GM18502 (cell line): Measurements from ENCODE around the gene OSBPL8.
"Not testable (repeated sequence)": the region's sequence is repeated elsewhere in the genome, so short reads cannot be mapped to it uniquely, and the experiment has no call there.

ENCODE experiments used
- ATAC-seq: cut with Tn5 transposase; IDR thresholded peaks from one replicate; pipeline ENCODE4 v1.9.1; 2021; ENCODE audit warnings: mild to moderate bottlenecking; ENCODE audit not compliant: unreplicated experiment, poor library complexity

Gene OSBPL8

GRCh38 chr12:76530516-76530915, 29.1 kb downstream of the OSBPL8 start:
- no peak for ATAC-seq

GRCh38 chr12:76529226-76529918, 30.2 kb downstream of the OSBPL8 start:
- no peak for ATAC-seq

GRCh38 chr12:76523408-76523807, 36.2 kb downstream of the OSBPL8 start:
- ATAC-seq = no peak

- no peak for ATAC-seq
These were observed 39.2 kb downstream of the OSBPL8 start for GRCh38 chr12:76520348-76520747.

- ATAC-seq = peak; percentile 79
These were observed 40.0 kb downstream of the OSBPL8 start for GRCh38 chr12:76519538-76519937.

GRCh38 chr12:76518699-76519098, 40.9 kb downstream of the OSBPL8 start:
- ATAC-seq = no peak

- no peak for ATAC-seq
These were observed 44.3 kb downstream of the OSBPL8 start for GRCh38 chr12:76515271-76515670.

- peak; percentile 84 for ATAC-seq
These were observed 48.4 kb downstream of the OSBPL8 start for GRCh38 chr12:76511116-76511716.

GRCh38 chr12:76508128-76508980, 51.2 kb downstream of the OSBPL8 start:
- no peak for ATAC-seq

- ATAC-seq = no peak
These were observed 53.4 kb downstream of the OSBPL8 start for GRCh38 chr12:76506149-76506548.

- ATAC-seq = no peak
These were observed 54.5 kb downstream of the OSBPL8 start for GRCh38 chr12:76505050-76505449.

- no peak for ATAC-seq
These were observed 55.0 kb downstream of the OSBPL8 start for GRCh38 chr12:76504606-76505005.

- no peak for ATAC-seq
These were observed 55.6 kb downstream of the OSBPL8 start for GRCh38 chr12:76503957-76504356.

GRCh38 chr12:76501390-76501789, 58.2 kb downstream of the OSBPL8 start:
- no peak for ATAC-seq

GRCh38 chr12:76499136-76499535, 60.4 kb downstream of the OSBPL8 start:
- not testable (repeated sequence) for ATAC-seq

- no peak for ATAC-seq
These were observed 64.0 kb downstream of the OSBPL8 start for GRCh38 chr12:76495556-76495955.

- no peak for ATAC-seq
These were observed 68.3 kb downstream of the OSBPL8 start for GRCh38 chr12:76491292-76491691.

GRCh38 chr12:76490763-76491162, 68.8 kb downstream of the OSBPL8 start:
- no peak for ATAC-seq

- ATAC-seq = no peak
These were observed 69.8 kb downstream of the OSBPL8 start for GRCh38 chr12:76489737-76490136.

GRCh38 chr12:76486011-76486410, 73.6 kb downstream of the OSBPL8 start:
- no peak for ATAC-seq

GRCh38 chr12:76480796-76481195, 78.8 kb downstream of the OSBPL8 start:
- no peak for ATAC-seq
